Activated CD4-positive, alpha-beta memory T cell treated with anti-CD3 and anti-CD28 coated beads, Interleukin-2, amount 10 ng/mL, durations not matched to agents 7 days and 5 days (primary cell): ENCODE results near the gene FAM171A2. TPM values are rescaled to one million over a fixed set of nuclear protein-coding genes. Genes with fewer than 3 reads are reported as not detected.

Experiments used
- CTCF ChIA-PET: fragments of 350-600 bp; sonication (Branson Sonifier 250); formaldehyde crosslinking; loops from one replicate; lab custom pipeline; 2021; ENCODE audit warnings: antibody characterized with exemption, inconsistent platforms; lab: Charles Lee
- POLR2A ChIA-PET: fragments of 350-600 bp; sonication (Branson Sonifier 250); formaldehyde crosslinking; loops from one replicate; lab custom pipeline; 2021; ENCODE audit warnings: antibody characterized with exemption; lab: Charles Lee
- DNase-seq: peaks from one replicate; pipeline ENCODE4 v3.0.0-alpha.2; 2020
- H3K27ac Mint-ChIP-seq: one replicate; pipeline ENCODE4 v1.8.0; 2021; ENCODE audit warnings: mild to moderate bottlenecking, mixed read lengths
- H3K27me3 Mint-ChIP-seq: one replicate; pipeline ENCODE4 v1.8.0; 2021; ENCODE audit warnings: mixed read lengths
- H3K36me3 Mint-ChIP-seq: one replicate; pipeline ENCODE4 v1.8.0; 2021; ENCODE audit warnings: low read depth, mixed read lengths
- H3K4me1 Mint-ChIP-seq: one replicate; pipeline ENCODE4 v1.8.0; 2021; ENCODE audit warnings: mixed read lengths
- H3K4me3 Mint-ChIP-seq: one replicate; pipeline ENCODE4 v1.8.0; 2021; ENCODE audit warnings: mild to moderate bottlenecking, mixed read lengths
- H3K9me3 Mint-ChIP-seq: one replicate; pipeline ENCODE4 v1.8.0; 2021; ENCODE audit warnings: mixed read lengths
- total RNA-seq, 2 experiments: library from RNA; stranded (reverse); gene quantifications; one replicate each; pipeline ENCODE4 v1.2.3, GENCODE V29; 2021

FAM171A2 gene
- total RNA-seq, 2 experiments from 2014 or later, result 0.10 TPM; not detected in 1

GRCh38 chr17:44389723-44390202 lies 26.1 kb upstream of the FAM171A2 start:
- Mint-ChIP-seq H3K27ac (no peak overlapping the region), H3K27me3 (peaks cover 10% of the 10 kb centered on the region), H3K4me3 (no peak overlapping the region), H3K9me3 (no peaks in the 10 kb centered on the region), H3K4me1 (peaks cover 25% of the 10 kb centered on the region), H3K36me3 (peaks cover 3% of the 10 kb centered on the region)
- POLR2A ChIA-PET, result no interaction called here
- DNase-seq, result no peak
- CTCF ChIA-PET, result interaction anchor here (1.0 to 1.1 kb wide), 2 partner anchors 27 to 38 kb away, joined by 4 read pairs; partner anchors contain the start of gene FAM171A2

- CTCF ChIA-PET, result no interaction called here
- no peak within 1 kb of the TSS for H3K4me3 Mint-ChIP-seq
Measured at GRCh38 chr17:44389281-44389680, 25.6 kb upstream of the FAM171A2 start, which contains the start of gene ITGA2B. TSS of gene ITGA2B (minus strand) at chr17:44389649. CDS start at chr17:44389473, 176 bp downstream.

DNA sequence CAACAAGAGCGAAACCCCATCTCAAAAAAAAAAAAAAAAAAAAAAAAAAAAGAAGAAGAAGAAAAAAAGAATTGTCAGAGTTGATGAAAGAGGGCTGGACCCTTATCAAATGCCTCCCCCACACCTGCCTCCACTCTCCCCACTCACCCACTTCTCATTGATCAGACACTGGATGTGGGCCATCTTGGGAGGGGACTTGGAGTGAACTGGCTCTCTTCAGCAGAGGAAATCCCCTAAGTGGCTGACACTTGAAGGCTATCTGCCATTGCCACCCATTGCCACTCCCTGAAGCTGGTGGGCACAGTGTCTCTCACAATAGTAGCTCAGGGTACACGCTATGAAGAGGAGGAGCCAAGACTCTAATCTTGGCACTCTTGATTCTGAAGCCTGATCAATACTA lies 24.2 kb upstream of the FAM171A2 start:
- Mint-ChIP-seq H3K27me3 (peaks cover 23% of the 10 kb centered on the region), H3K4me3 (no peak overlapping the region), H3K36me3 (peaks cover 3% of the 10 kb centered on the region), H3K4me1 (peaks cover 15% of the 10 kb centered on the region), H3K9me3 (no peaks in the 10 kb centered on the region), H3K27ac (no peak overlapping the region)
- DNase-seq, result no peak
- CTCF ChIA-PET, result no interaction called here
- POLR2A ChIA-PET, result interaction anchor here (1.5 kb wide), 1 partner anchor 13 kb away, joined by 3 read pairs; no protein-coding TSS in a partner anchor

More at GRCh38 chr17:44389281-44389680, 25.6 kb upstream of the FAM171A2 start, which contains the start of gene ITGA2B:
- Mint-ChIP-seq H3K27ac (no peak within 1 kb of the TSS), H3K27me3 (peaks cover 13% of the 10 kb centered on the region), H3K9me3 (no peaks in the 10 kb centered on the region), H3K36me3 (peaks cover 3% of the 10 kb centered on the region), H3K4me1 (peaks cover 24% of the 10 kb centered on the region)
- POLR2A ChIA-PET, result no interaction called here
- no peak for DNase-seq

GRCh38 chr17:44386182-44386525 lies 22.5 kb upstream of the FAM171A2 start:
- CTCF ChIA-PET, result interaction anchor here (1.5 to 1.8 kb wide), 2 partner anchors 10 to 137 kb away, joined by 3 to 4 read pairs; no protein-coding TSS in a partner anchor
- POLR2A ChIA-PET, result interaction anchor here (1.5 kb wide), 1 partner anchor 118 kb away, joined by 5 read pairs; the partner anchor contains the start of gene GPATCH8
- H3K36me3 Mint-ChIP-seq, result peaks cover 3% of the 10 kb centered on the region

DNA sequence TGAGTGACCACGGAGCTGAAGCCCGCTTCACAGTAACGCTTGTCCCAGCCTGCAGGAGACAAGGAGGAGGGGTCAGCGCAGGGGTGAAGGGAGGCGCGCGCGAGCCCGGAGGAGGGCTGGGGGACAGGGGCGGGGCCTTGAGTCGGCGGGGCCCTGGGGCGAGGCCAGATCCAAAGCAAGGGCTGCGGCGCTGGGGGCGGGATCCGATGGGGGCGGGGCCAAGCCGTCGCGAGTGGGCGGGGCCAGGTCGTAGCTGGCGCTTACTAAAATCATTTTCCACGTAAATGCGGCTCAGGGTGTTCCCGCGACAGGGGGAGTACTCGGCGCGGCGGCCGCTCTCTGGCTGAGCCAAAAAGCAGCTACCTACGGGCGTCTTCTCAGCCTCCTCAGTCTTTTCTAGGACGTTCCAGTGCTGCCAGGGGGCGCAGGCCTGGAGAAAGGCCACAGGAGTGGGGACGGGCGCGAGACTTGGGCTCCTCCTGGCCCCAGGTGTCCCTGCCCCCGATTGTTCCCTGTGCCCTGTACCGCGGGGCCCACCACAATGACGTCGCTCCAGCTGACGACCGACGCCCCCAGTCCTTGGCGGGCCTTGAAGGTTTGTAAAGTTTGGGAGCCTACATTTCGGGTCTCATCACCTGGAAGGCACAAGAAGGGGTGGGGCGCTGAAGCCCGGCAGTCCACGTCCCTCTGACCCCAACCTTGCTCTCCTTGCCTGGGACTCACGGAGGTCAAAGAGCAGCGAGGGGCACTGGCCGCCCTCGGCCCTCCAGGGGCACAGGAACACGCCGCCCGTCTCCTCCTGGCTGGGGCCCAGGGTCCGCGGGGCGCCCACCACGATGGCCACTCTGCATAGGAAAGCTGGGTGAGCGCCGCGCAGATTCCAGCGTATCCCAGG lies 21.9 kb upstream of the FAM171A2 start:
- peaks cover 3% of the 10 kb centered on the region for H3K36me3 Mint-ChIP-seq
- peak; percentile 87 for DNase-seq
- H3K27me3 Mint-ChIP-seq, result peaks cover 31% of the 10 kb centered on the region
- no peak overlapping the region for H3K27ac Mint-ChIP-seq
- H3K4me3 Mint-ChIP-seq, result peak overlapping the region; percentile 59
- ChIA-PET CTCF (interaction anchor here (0.7 to 1.8 kb wide), 6 partner anchors 9 to 245 kb away, joined by 3 to 4 read pairs (median 3); no protein-coding TSS in a partner anchor), POLR2A (interaction anchor here (1.1 to 1.5 kb wide), 4 partner anchors 59 to 303 kb away, joined by 3 to 5 read pairs (median 3); partner anchors contain the start of gene GPATCH8)
- no peaks in the 10 kb centered on the region for H3K9me3 Mint-ChIP-seq
- H3K4me1 Mint-ChIP-seq, result peaks cover 15% of the 10 kb centered on the region

More at GRCh38 chr17:44386182-44386525, 22.5 kb upstream of the FAM171A2 start:
- Mint-ChIP-seq H3K4me1 (peaks cover 15% of the 10 kb centered on the region), H3K27ac (no peak overlapping the region), H3K4me3 (peak overlapping the region; percentile 59), H3K27me3 (peaks cover 31% of the 10 kb centered on the region), H3K9me3 (no peaks in the 10 kb centered on the region)
- no peak for DNase-seq

DNA sequence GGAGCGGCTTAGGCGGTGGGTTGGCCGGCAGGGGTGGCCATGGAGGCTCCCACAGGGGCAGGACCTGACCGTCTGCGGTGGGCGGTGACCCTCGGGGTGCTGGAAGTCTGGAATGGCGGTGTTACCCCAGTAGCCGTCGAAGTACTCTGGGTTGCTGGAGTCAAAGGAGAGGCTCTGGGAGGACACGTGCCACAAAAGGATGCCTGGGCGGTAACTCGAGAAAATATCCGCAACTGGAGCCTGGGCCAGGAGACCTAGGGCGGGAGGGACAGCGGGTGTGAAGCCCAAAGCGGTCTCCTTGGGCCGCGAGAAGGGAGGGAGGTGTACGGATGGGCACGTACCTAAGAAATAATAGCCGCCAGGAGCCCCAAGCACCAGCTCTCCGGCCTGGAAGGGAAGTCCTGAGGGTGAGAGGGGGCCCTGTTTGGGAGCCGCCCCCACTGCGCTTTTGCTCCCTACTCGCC lies 21.2 kb upstream of the FAM171A2 start:
- peaks cover 31% of the 10 kb centered on the region for H3K27me3 Mint-ChIP-seq
- peaks cover 13% of the 10 kb centered on the region for H3K4me1 Mint-ChIP-seq
- CTCF ChIA-PET, result interaction anchor here (0.7 to 1.8 kb wide), 6 partner anchors 9 to 244 kb away, joined by 3 to 4 read pairs (median 3); no protein-coding TSS in a partner anchor
- no peaks in the 10 kb centered on the region for H3K9me3 Mint-ChIP-seq
- peak overlapping the region; percentile 59 for H3K4me3 Mint-ChIP-seq
- no peak for DNase-seq
- no peak overlapping the region for H3K27ac Mint-ChIP-seq
- peaks cover 3% of the 10 kb centered on the region for H3K36me3 Mint-ChIP-seq
- POLR2A ChIA-PET, result interaction anchor here (1.1 to 1.5 kb wide), 4 partner anchors 58 to 304 kb away, joined by 3 to 5 read pairs (median 3); partner anchors contain the start of gene GPATCH8

GRCh38 chr17:44384281-44384822 lies 20.7 kb upstream of the FAM171A2 start:
- peaks cover 1% of the 10 kb centered on the region for H3K36me3 Mint-ChIP-seq
- no peaks in the 10 kb centered on the region for H3K9me3 Mint-ChIP-seq
- H3K4me3 Mint-ChIP-seq, result peak overlapping the region; percentile 43
- POLR2A ChIA-PET, result interaction anchor here (1.1 to 1.5 kb wide), 4 partner anchors 58 to 305 kb away, joined by 3 to 5 read pairs (median 3); partner anchors contain the start of gene GPATCH8
- H3K4me1 Mint-ChIP-seq, result peaks cover 9% of the 10 kb centered on the region
- H3K27me3 Mint-ChIP-seq, result peaks cover 31% of the 10 kb centered on the region
- CTCF ChIA-PET, result interaction anchor here (1.3 to 1.8 kb wide), 2 partner anchors 8 to 15 kb away, joined by 3 to 4 read pairs; no protein-coding TSS in a partner anchor
- DNase-seq, result no peak
- no peak overlapping the region for H3K27ac Mint-ChIP-seq

DNA sequence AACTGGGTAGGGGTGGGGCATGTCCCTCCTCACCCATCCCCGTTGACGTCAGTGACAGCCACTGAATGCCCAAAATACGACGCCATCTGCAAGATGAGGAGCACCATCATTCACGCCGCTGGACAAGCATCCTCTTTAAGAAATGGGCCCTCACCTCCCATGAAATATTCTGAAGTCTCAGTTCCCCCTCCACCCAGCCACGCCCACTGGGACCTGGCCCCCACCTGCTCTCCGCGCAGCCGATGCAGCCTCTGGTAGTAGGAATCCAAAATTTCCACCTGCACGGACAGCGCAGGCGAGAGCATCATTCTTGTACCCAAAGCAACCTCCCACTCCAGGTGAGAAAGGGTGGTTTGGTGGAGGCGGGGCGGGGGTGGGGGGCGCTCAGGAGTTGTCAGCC lies 20.2 kb upstream of the FAM171A2 start:
- POLR2A ChIA-PET, result no interaction called here

DNA sequence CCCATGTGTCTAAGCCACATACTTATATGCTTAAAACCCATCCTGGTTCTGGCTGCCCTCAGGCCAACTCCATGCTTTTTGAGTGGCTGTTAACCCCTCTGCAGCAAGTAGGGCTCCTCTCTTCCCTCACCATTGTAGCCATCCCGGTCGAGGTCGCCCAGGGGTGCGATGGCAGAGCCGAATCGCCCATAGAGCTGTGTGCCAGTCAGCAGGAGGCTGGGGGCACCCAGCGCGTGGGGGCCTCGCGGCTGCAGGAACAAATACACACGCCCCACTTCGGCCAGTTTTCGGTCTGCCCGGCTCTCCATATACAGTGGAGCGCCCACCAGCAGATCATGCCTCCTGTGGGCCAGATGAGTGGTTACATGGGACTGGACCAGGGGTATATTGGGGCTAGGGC lies 19.7 kb upstream of the FAM171A2 start:
- Mint-ChIP-seq H3K9me3 (no peaks in the 10 kb centered on the region), H3K36me3 (no peaks in the 10 kb centered on the region), H3K27ac (no peak overlapping the region), H3K27me3 (peaks cover 31% of the 10 kb centered on the region), H3K4me3 (no peak overlapping the region), H3K4me1 (peaks cover 8% of the 10 kb centered on the region)
- ChIA-PET CTCF (no interaction called here), POLR2A (no interaction called here)
- DNase-seq, result no peak

More for the DNA sequence above, 20.2 kb upstream of the FAM171A2 start:
- Mint-ChIP-seq H3K36me3 (no peaks in the 10 kb centered on the region), H3K9me3 (no peaks in the 10 kb centered on the region), H3K4me1 (peaks cover 8% of the 10 kb centered on the region), H3K27me3 (peaks cover 31% of the 10 kb centered on the region), H3K4me3 (no peak overlapping the region), H3K27ac (no peak overlapping the region)
- CTCF ChIA-PET, result no interaction called here
- DNase-seq, result no peak

GRCh38 chr17:44382917-44383316 lies 19.3 kb upstream of the FAM171A2 start:
- Mint-ChIP-seq H3K27ac (no peak overlapping the region), H3K27me3 (peaks cover 31% of the 10 kb centered on the region), H3K9me3 (no peaks in the 10 kb centered on the region), H3K36me3 (no peaks in the 10 kb centered on the region), H3K4me1 (peaks cover 8% of the 10 kb centered on the region), H3K4me3 (no peak overlapping the region)
- CTCF ChIA-PET, result no interaction called here
- DNase-seq, result no peak
- POLR2A ChIA-PET, result no interaction called here

DNA sequence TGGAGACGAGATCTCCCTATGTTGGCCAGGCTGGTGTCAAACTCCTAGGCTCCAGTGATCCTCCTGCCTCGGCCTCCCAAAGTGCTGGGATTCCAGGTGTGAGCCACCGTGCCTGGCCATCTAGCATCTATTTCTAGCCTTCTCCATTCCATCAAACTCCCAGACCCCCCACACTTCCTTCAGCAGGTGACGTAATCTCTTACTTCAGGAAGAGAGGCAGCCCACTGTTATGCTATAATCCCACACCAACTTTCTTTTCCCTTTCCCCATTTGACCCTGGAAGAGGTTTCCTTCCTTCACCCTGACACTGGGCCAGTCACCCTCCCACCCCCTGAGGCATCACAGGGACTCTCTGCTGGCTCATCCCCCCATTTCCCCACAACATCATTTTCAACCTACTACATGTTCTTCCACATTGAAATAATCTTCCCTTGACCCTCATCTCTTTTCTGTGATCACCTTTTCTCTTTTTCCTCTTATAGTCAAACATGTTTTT lies 18.2 kb upstream of the FAM171A2 start:
- ChIA-PET POLR2A (no interaction called here), CTCF (interaction anchor here (0.5 to 0.7 kb wide), 2 partner anchors 12 to 106 kb away, joined by 3 read pairs; no protein-coding TSS in a partner anchor)
- Mint-ChIP-seq H3K36me3 (no peaks in the 10 kb centered on the region), H3K27ac (no peak overlapping the region), H3K4me3 (no peak overlapping the region), H3K9me3 (no peaks in the 10 kb centered on the region), H3K4me1 (peaks cover 8% of the 10 kb centered on the region), H3K27me3 (peaks cover 29% of the 10 kb centered on the region)
- DNase-seq, result no peak

DNA sequence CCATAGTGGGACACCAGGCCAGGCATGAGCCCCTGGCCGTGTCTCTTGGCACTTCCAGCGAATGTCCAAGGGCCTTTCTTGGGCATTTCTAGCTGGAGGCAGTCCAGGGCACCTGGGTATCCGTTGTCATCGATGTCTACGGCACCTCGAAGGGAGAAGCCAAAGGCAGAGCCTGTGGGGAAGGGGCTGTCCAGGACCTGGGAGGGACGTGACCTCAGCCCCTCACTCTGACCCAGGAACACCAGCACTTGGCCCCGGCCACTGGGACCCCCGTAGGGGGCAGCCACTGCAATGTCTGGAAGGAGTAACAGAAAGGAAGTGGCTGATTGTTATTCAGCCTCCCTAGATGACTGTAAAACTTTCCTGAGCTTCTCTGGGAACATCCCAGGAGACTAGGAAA lies 17.1 kb upstream of the FAM171A2 start:
- no peak overlapping the region for H3K4me3 Mint-ChIP-seq
- peaks cover 23% of the 10 kb centered on the region for H3K27me3 Mint-ChIP-seq
- H3K36me3 Mint-ChIP-seq, result no peaks in the 10 kb centered on the region
- no peak overlapping the region for H3K27ac Mint-ChIP-seq
- ChIA-PET CTCF (no interaction called here), POLR2A (no interaction called here)
- no peaks in the 10 kb centered on the region for H3K9me3 Mint-ChIP-seq
- DNase-seq, result no peak
- peaks cover 7% of the 10 kb centered on the region for H3K4me1 Mint-ChIP-seq
